Fibroblast of skin of abdomen (primary cell): ENCODE measurements around the gene NOLC1.

ENCODE experiments used
- DNase-seq: peaks from one replicate; pipeline ENCODE4 v3.0.0-alpha.2; 2013

Gene NOLC1

GRCh38 chr10:102208311-102209035 lies 56.3 kb downstream of the NOLC1 start:
- no peak for DNase-seq

- no peak for DNase-seq
These were observed 59.6 kb downstream of the NOLC1 start for GRCh38 chr10:102211615-102212299.
